Cortex of kidney (tissue), 1 donor: ENCODE measurements around the gene AMBP.

Source experiments
- DNase-seq: peaks from one replicate; lab custom pipeline; 2025; lab: John Stamatoyannopoulos, UW

Gene AMBP

GRCh38 chr9:114112778-114113584 lies 34.9 kb upstream of the AMBP start:
- DNase-seq = no peak

- DNase-seq = no peak
Observed at GRCh38 chr9:114112325-114112724, 34.2 kb upstream of the AMBP start.

- no peak for DNase-seq
Observed at GRCh38 chr9:114110180-114110579, 32.1 kb upstream of the AMBP start.

GRCh38 chr9:114109124-114109523 lies 31.0 kb upstream of the AMBP start:
- DNase-seq = no peak

GRCh38 chr9:114108016-114108833 lies 30.1 kb upstream of the AMBP start:
- DNase-seq = no peak

- no peak for DNase-seq
Observed at GRCh38 chr9:114107286-114108001, 29.3 kb upstream of the AMBP start.

GRCh38 chr9:114105236-114105635 lies 27.1 kb upstream of the AMBP start:
- DNase-seq = no peak

- no peak for DNase-seq
Observed at GRCh38 chr9:114102484-114102883, 24.4 kb upstream of the AMBP start.

- DNase-seq = no peak
Observed at GRCh38 chr9:114100536-114100935, 22.4 kb upstream of the AMBP start.

- DNase-seq = no peak
Observed at GRCh38 chr9:114099669-114100270, 21.7 kb upstream of the AMBP start.

- no peak for DNase-seq
Observed at GRCh38 chr9:114098936-114099668, 21.0 kb upstream of the AMBP start, which contains the start of gene KIF12. KIF12 (minus strand) TSS chr9:114099292; CDS start chr9:114099276, 16 bp downstream.

GRCh38 chr9:114098021-114098935 lies 20.2 kb upstream of the AMBP start:
- DNase-seq = no peak

- DNase-seq = no peak
Observed at GRCh38 chr9:114097613-114098020, 19.5 kb upstream of the AMBP start.

- no peak for DNase-seq
Observed at GRCh38 chr9:114096866-114097612, 18.9 kb upstream of the AMBP start.

- no peak for DNase-seq
Observed at GRCh38 chr9:114096041-114096511, 18.0 kb upstream of the AMBP start.

- DNase-seq = no peak
Observed at GRCh38 chr9:114094971-114095370, 16.9 kb upstream of the AMBP start.

GRCh38 chr9:114093761-114094505 lies 15.8 kb upstream of the AMBP start:
- DNase-seq = no peak

- no peak for DNase-seq
Observed at GRCh38 chr9:114093031-114093471, 15.0 kb upstream of the AMBP start.

GRCh38 chr9:114092336-114092735 lies 14.2 kb upstream of the AMBP start:
- DNase-seq = no peak
